Liver (tissue), 9 donors: ENCODE measurements around the gene SELENOP. TPM values are rescaled to one million over a fixed set of nuclear protein-coding genes. Genes with fewer than 3 reads are reported as not detected.

Experiments used
- DNase-seq: peaks from one replicate; pipeline ENCODE4 v3.0.0-alpha.2; 2017; ENCODE audit warnings: low spot score
- H3K27ac ChIP-seq, 2 donors: one replicate each; pipeline ENCODE4 v1.7.0; 2013; ENCODE audit warnings: inconsistent platforms in 2 of 2, low read length in 2 of 2, control low read depth in 1 of 2, low read depth in 1 of 2, mild to moderate bottlenecking in 1 of 2
- H3K27me3 ChIP-seq, 4 donors: one replicate each; pipeline versions ENCODE4 v1.6.1 to v1.7.0; 2013; ENCODE audit warnings: low read length in 3 of 4, inconsistent platforms in 1 of 4, mild to moderate bottlenecking in 1 of 4, moderate library complexity in 1 of 4; ENCODE audit not compliant: control insufficient read depth in 4 of 4, insufficient read depth in 4 of 4
- H3K36me3 ChIP-seq, 4 donors: one replicate each; pipeline versions ENCODE4 v1.6.1 to v1.7.0; 2013; ENCODE audit warnings: low read length in 3 of 4, mild to moderate bottlenecking in 3 of 4, low read depth in 1 of 4, moderate library complexity in 1 of 4; ENCODE audit not compliant: control insufficient read depth in 4 of 4, insufficient read depth in 3 of 4
- H3K4me1 ChIP-seq, 4 donors: one replicate each; pipeline versions ENCODE4 v1.6.1 to v1.7.0; 2013; ENCODE audit warnings: low read length in 3 of 4, mild to moderate bottlenecking in 3 of 4, moderate library complexity in 1 of 4; ENCODE audit not compliant: control insufficient read depth in 4 of 4, insufficient read depth in 4 of 4
- H3K4me3 ChIP-seq, 3 donors: one replicate each; pipeline versions ENCODE4 v1.6.1 to v1.7.0; 2013; ENCODE audit warnings: low read length in 3 of 3, control low read depth in 1 of 3, low read depth in 1 of 3, mild to moderate bottlenecking in 1 of 3
- H3K9ac ChIP-seq, 2 donors: one replicate each; pipeline ENCODE4 v1.7.0; 2013; ENCODE audit warnings: low read length in 2 of 2, mild to moderate bottlenecking in 2 of 2, moderate library complexity in 2 of 2, control low read depth in 1 of 2, low read depth in 1 of 2
- H3K9me3 ChIP-seq, 4 donors: one replicate each; pipeline versions ENCODE4 v1.6.1 to v1.7.0; 2013; ENCODE audit warnings: low read length in 3 of 4; ENCODE audit not compliant: control insufficient read depth in 4 of 4
- EGR1 ChIP-seq, 2 donors: IDR thresholded peaks; 2 replicates each; pipeline ENCODE4 v1.6.1; 2016 to 2018; ENCODE audit warnings: antibody characterized with exemption in 2 of 2, low read depth in 2 of 2
- FOXA2 ChIP-seq: IDR thresholded peaks from 2 replicates; pipeline ENCODE4 v1.6.1; 2016; ENCODE audit warnings: antibody characterized with exemption
- HNF4A ChIP-seq, 2 donors: conservative IDR thresholded peaks; 2 replicates each; pipeline ENCODE4 v1.6.1; 2016; ENCODE audit warnings: antibody characterized with exemption in 2 of 2, mild to moderate bottlenecking in 2 of 2
- HNF4G ChIP-seq: IDR thresholded peaks from 2 replicates; pipeline ENCODE4 v1.6.1; 2016; ENCODE audit warnings: antibody characterized with exemption
- NR2F2 ChIP-seq: IDR thresholded peaks from 2 replicates; pipeline ENCODE4 v1.6.1; 2016; ENCODE audit warnings: antibody characterized with exemption
- RAD21 ChIP-seq, 2 donors: IDR thresholded peaks; 2 replicates each; pipeline ENCODE4 v1.6.1; 2016; ENCODE audit warnings: antibody characterized with exemption in 2 of 2, mild to moderate bottlenecking in 2 of 2
- RXRA ChIP-seq, 2 donors: IDR thresholded peaks; 2 replicates each; pipeline ENCODE4 v1.6.1; 2017 to 2018; ENCODE audit warnings: antibody characterized with exemption in 2 of 2, mild to moderate bottlenecking in 1 of 2
- SP1 ChIP-seq: IDR thresholded peaks from 2 replicates; pipeline ENCODE4 v1.6.1; 2018; ENCODE audit warnings: antibody characterized with exemption, mild to moderate bottlenecking
- TAF1 ChIP-seq: conservative IDR thresholded peaks from 2 replicates; pipeline ENCODE4 v1.6.1; 2016; ENCODE audit warnings: antibody characterized with exemption, mild to moderate bottlenecking
- YY1 ChIP-seq: IDR thresholded peaks from 2 replicates; pipeline ENCODE4 v1.6.1; 2016; ENCODE audit warnings: antibody characterized with exemption, mild to moderate bottlenecking
- WGBS: extraction: QIAGEN DNeasy Blood & Tissue Kit; methylation state at CpG from one replicate; pipeline ENCODE4 v1.1.7; 2013; 5-methylcytosine and 5-hydroxymethylcytosine counted together
- polyA plus RNA-seq, 2 donors: library from polyadenylated mRNA; stranded (reverse) in 1 of 2; unstranded in 1 of 2; fragments of 200-250 nt in 1 of 2; fragments of >200 nt in 1 of 2; fragmentation: Nextera tagmentation in 1 of 2; extraction: Ambion mirVana in 1 of 2; gene quantifications; one replicate each; pipeline versions ENCODE4 v1.2.1 to v1.2.3, GENCODE V29; 2013 to 2015
- total RNA-seq, 2 donors: library from RNA; depleted of rRNA; stranded (reverse); fragments of >200 nt; gene quantifications; one replicate each; pipeline ENCODE4 v1.2.3, GENCODE V29; 2014
- TF ChIP-seq, protein P1 (sequence below): IDR thresholded peaks from 2 replicates; pipeline ENCODE4 v1.6.1; 2016; ENCODE audit warnings: antibody characterized with exemption, mild to moderate bottlenecking
- TF ChIP-seq, protein P2 (sequence below): IDR thresholded peaks from 2 replicates; pipeline ENCODE4 v1.6.1; 2016; ENCODE audit warnings: antibody characterized with exemption
- donor health status: healthy.
- donor health status: healthy.
- donor health status: healthy.
- donor health status: healthy.
- donor health status: healthy.

Gene SELENOP
- total and polyA plus RNA-seq, 4 donors = 880 to 1,788 (median 1,360) TPM

DNA sequence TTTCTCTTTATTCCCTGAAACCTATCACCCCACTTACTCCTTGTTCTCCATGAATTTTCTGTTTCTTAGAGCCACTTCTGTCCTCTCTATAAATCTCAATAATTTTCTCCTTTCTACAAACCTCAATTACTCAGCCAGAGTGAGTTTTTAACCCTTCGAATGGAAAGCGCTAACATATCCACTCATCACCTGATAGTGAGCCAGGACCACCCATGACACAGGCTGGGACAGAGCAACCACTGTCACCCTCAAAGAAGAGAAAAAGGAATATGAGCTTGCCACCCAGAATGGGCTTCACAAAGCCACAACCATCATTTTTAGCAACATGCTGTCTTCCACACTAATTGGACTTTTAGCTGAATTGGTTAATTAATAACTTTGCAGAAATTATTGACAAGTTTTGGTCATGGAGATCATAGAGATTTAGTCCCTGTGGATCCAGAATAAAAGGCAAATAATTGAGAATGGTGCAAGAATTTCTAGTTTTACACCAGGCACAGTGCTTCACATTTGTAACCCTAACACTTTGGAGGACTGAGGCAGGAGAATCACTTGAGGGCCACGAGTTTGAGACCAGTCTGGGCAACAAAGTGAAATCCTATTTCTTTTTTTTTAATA is 32.1 kb upstream of the SELENOP start:
- no peaks in the 10 kb centered on the region for H3K27me3 ChIP-seq
- WGBS = 61% methylated on average over 3 of the region's 3 CpGs
- no peak overlapping the region for H3K4me3 ChIP-seq
- H3K4me1 ChIP-seq = peaks cover 13 to 51% (median 38%) of the 10 kb centered on the region in 4 donors
- no peak overlapping the region for H3K9ac ChIP-seq
- no peaks in the 10 kb centered on the region for H3K36me3 ChIP-seq
- TF ChIP-seq SP1 (peak; percentile 52), YY1 (peak; percentile 72), HNF4A (conservative IDR thresholded peaks at IDR 0.05) (peak; percentile 40 to 45), EGR1 (IDR thresholded peaks at IDR 0.05; ENCODE audit: low read depth in 2 of 2) (no peak), RAD21 (IDR thresholded peaks at IDR 0.05) (peak; percentile 8 to 20), TAF1 (no peak)
- TF ChIP-seq, protein P1, sequence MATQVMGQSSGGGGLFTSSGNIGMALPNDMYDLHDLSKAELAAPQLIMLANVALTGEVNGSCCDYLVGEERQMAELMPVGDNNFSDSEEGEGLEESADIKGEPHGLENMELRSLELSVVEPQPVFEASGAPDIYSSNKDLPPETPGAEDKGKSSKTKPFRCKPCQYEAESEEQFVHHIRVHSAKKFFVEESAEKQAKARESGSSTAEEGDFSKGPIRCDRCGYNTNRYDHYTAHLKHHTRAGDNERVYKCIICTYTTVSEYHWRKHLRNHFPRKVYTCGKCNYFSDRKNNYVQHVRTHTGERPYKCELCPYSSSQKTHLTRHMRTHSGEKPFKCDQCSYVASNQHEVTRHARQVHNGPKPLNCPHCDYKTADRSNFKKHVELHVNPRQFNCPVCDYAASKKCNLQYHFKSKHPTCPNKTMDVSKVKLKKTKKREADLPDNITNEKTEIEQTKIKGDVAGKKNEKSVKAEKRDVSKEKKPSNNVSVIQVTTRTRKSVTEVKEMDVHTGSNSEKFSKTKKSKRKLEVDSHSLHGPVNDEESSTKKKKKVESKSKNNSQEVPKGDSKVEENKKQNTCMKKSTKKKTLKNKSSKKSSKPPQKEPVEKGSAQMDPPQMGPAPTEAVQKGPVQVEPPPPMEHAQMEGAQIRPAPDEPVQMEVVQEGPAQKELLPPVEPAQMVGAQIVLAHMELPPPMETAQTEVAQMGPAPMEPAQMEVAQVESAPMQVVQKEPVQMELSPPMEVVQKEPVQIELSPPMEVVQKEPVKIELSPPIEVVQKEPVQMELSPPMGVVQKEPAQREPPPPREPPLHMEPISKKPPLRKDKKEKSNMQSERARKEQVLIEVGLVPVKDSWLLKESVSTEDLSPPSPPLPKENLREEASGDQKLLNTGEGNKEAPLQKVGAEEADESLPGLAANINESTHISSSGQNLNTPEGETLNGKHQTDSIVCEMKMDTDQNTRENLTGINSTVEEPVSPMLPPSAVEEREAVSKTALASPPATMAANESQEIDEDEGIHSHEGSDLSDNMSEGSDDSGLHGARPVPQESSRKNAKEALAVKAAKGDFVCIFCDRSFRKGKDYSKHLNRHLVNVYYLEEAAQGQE = peak; percentile 44
- TF ChIP-seq, protein P2, sequence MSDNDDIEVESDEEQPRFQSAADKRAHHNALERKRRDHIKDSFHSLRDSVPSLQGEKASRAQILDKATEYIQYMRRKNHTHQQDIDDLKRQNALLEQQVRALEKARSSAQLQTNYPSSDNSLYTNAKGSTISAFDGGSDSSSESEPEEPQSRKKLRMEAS = peak; percentile 42
- no peak for DNase-seq
- no peaks in the 10 kb centered on the region for H3K9me3 ChIP-seq
- peak overlapping the region; percentile 17 to 75 for H3K27ac ChIP-seq

DNA sequence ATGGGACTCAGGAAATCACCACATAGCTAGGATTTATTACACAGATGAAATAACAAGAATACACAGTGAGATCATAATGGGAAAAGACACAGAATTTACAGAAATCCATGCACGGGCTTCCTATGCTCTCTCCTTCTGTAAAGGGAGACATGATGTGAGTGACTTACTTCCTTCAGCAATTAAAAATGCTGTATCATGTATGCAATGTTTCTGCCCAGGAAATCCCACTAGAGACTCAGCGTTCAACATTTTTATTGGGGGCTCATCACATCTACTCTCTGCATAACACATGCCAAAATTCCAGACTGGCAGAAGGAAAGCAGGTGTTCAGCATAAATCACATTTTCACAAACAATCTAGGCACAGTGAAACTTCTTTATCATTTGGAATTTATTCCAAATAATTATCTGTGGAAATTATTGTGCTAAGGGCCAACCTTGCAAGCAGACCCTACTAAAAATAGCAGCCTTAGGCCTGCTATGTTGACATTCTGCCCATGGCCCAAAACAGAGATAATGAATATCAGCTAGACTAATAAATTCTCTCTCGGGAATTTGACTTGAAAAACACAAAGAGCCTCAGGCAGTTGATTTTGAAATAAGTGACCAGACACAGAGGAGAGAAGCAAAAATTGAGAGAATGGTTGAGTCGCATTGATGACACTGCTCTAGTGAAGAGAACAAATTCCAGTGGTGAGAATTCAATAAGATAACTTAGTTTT is 31.4 kb upstream of the SELENOP start:
- Histone ChIP-seq H3K4me3 (no peak overlapping the region), H3K9ac (no peak overlapping the region), H3K9me3 (no peaks in the 10 kb centered on the region), H3K27me3 (no peaks in the 10 kb centered on the region), H3K36me3 (no peaks in the 10 kb centered on the region), H3K27ac (peak overlapping the region; percentile 17 to 75), H3K4me1 (peaks cover 13 to 51% (median 38%) of the 10 kb centered on the region in 4 donors)
- TF ChIP-seq FOXA2 (no peak), NR2F2 (peak; percentile 62), RXRA (IDR thresholded peaks at IDR 0.05) (peak in 1 of 2 donors; percentile 5)
- 45% methylated on average over 4 of the region's 4 CpGs for WGBS
- no peak for DNase-seq

DNA sequence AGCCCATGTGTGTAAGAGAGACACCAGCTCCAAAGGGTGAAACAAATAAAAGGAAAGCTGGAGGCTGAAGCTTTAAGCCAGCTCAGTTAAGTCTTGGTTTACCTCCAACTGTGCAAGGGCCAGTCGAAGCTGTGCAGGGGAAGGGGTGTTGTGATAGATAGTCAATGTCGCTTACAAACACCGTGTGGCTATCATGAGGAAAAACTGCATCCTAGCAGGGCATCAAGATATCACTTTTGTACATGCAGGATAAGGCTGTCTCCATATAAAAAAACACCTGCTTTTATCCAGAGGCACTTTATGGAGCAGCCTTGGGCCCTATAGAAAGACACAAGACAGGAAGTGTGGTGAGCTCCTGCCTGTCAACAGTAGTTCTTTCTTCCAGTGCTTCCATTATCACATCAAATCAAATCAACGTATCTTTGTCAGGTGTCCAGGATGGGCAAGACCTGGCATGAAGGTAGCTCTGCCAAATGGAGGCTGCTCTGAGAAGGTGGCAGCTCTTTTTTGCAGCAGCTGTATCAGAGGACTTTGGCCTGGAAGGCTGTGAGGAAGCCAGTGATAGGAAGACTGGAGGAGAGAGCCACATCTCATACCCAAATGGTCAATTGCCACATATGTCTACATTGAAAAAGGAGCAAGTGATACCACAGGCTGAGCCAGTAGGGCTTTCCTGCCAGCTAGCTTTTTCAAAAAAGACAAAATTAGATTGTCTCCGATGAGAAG is 29.3 kb upstream of the SELENOP start:
- 33% methylated on average over 5 of the region's 5 CpGs for WGBS
- peaks cover 13 to 49% (median 32%) of the 10 kb centered on the region in 4 donors for H3K4me1 ChIP-seq
- no peak for DNase-seq
- peak overlapping the region in 1 of 3 donors; percentile 2 for H3K4me3 ChIP-seq
- peak overlapping the region in 1 of 2 donors; percentile 42 for H3K9ac ChIP-seq
- no peaks in the 10 kb centered on the region for H3K9me3 ChIP-seq
- no peaks in the 10 kb centered on the region for H3K27me3 ChIP-seq
- H3K36me3 ChIP-seq = no peaks in the 10 kb centered on the region
- peak overlapping the region; percentile 75 to 86 for H3K27ac ChIP-seq
- TF ChIP-seq HNF4G (peak; percentile 8), SP1 (no peak), HNF4A (conservative IDR thresholded peaks at IDR 0.05) (peak in 1 of 2 donors; percentile 39)
